ENCODE measurements around the gene CTBP2.

GRCh38 chr10:125133696-125134482 lies 26.5 kb downstream of the CTBP2 start:
- TF ChIP-seq, protein P1, sequence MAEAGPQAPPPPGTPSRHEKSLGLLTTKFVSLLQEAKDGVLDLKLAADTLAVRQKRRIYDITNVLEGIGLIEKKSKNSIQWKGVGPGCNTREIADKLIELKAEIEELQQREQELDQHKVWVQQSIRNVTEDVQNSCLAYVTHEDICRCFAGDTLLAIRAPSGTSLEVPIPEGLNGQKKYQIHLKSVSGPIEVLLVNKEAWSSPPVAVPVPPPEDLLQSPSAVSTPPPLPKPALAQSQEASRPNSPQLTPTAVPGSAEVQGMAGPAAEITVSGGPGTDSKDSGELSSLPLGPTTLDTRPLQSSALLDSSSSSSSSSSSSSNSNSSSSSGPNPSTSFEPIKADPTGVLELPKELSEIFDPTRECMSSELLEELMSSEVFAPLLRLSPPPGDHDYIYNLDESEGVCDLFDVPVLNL (IDR thresholded peaks at IDR 0.05; ENCODE audit: low read depth, low read length), result no peak
- TF ChIP-seq SP1 (IDR thresholded peaks at IDR 0.05; ENCODE audit: low read depth, low read length) (no peak), RBBP5 (conservative IDR thresholded peaks at IDR 0.05) (no peak), POLR2A (IDR thresholded peaks at IDR 0.05; ENCODE audit: low read depth, low read length) (no peak), ZNF24 (IDR thresholded peaks at IDR 0.05) (no peak), NBN (IDR thresholded peaks at IDR 0.05) (no peak), SREBF1 (IDR thresholded peaks at IDR 0.05; ENCODE audit: low read length) (no peak), CEBPZ (IDR thresholded peaks at IDR 0.05; ENCODE audit: low read depth, low read length) (no peak), STAT3 (IDR thresholded peaks at IDR 0.05; ENCODE audit: low read depth, low read length) (no peak), EZH2 (IDR thresholded peaks at IDR 0.05; ENCODE audit: borderline replicate concordance, control insufficient read depth, low read depth, low read length) (no peak), RAD21 (IDR thresholded peaks at IDR 0.05; ENCODE audit: insufficient read depth, low read depth, low read length) (no peak), TBL1XR1 (IDR thresholded peaks at IDR 0.05; ENCODE audit: low read depth, low read length) (no peak)
- TF ChIP-seq, protein P2, sequence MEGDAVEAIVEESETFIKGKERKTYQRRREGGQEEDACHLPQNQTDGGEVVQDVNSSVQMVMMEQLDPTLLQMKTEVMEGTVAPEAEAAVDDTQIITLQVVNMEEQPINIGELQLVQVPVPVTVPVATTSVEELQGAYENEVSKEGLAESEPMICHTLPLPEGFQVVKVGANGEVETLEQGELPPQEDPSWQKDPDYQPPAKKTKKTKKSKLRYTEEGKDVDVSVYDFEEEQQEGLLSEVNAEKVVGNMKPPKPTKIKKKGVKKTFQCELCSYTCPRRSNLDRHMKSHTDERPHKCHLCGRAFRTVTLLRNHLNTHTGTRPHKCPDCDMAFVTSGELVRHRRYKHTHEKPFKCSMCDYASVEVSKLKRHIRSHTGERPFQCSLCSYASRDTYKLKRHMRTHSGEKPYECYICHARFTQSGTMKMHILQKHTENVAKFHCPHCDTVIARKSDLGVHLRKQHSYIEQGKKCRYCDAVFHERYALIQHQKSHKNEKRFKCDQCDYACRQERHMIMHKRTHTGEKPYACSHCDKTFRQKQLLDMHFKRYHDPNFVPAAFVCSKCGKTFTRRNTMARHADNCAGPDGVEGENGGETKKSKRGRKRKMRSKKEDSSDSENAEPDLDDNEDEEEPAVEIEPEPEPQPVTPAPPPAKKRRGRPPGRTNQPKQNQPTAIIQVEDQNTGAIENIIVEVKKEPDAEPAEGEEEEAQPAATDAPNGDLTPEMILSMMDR (IDR thresholded peaks at IDR 0.05 in 2 of 3, conservative IDR thresholded peaks at IDR 0.05 in 1 of 3; ENCODE audit: control insufficient read depth in 2 of 3, extremely low read depth in 1 of 3, insufficient read depth in 1 of 3, low read depth in 3 of 3, low read length in 3 of 3), result no peak

Measured in GM12878 (cell line).